Eye (tissue), 1 donor: ENCODE results near the gene NSUN2.
"Not testable (repeated sequence)": the region's sequence is repeated elsewhere in the genome, so short reads cannot be mapped to it uniquely, and the experiment has no call there.

Experiments
- DNase-seq: peaks from one replicate; pipeline ENCODE4 v3.0.0-alpha.2; 2015

NSUN2 gene

DNA sequence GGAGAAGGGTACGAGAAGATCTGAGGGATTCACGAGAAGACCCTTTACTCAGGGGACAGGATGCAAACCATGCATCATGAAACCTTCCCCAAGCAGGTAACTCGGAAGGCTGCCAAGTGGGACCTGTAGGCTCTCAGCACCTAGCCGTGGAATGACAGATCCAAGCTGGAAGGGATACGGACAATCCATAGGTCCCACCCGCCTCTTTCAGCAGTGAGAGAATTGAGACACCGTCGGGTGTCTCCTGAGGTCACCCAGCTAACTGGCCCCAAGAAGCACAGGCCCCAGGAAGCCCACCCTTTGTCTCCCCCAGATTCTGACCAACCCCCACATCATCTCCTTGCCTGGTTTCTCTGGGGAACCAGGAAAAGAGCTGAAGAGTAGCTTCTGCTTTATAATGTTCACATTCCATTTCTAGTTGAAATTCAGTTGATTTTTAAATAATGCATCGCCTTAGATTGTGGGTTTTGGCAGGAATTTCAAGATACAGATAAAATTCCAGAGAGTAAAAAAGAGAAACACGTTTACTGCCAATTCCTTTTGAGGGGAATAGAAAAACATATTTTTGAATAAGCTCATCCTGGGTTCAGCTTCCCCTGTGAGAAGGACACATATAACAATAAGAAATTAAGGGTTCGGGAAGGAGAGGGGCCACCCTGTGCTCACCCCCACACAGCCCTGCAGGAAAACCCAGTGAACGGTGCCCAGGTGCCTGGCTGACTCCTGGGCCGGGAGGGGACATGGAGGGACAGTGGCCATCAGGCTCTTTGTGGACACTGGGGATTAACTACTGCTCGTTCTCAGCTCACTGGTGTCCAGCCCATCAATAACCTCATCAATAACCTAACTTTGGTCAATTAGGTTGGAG, 51.1 kb downstream of the NSUN2 start:
- peak; percentile 26 for DNase-seq

DNA sequence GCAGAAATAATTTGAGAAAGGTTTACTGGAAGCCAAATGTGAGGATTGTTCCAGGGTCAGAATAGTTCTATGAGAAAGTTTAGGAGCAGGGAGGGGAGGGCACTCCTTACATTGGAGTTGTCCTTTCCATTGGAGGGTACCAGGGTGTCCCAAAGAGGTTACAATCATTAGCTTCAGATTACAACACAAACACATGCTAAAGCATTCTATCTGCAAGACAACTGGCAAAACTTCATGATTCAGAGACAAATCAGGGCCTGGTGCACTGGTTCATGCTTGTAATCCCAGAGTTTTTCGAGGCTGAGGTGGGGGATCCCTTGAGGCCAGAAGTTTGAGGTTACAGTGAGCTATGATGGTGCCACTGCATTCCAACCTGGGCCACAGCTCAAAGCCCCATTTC, 51.8 kb downstream of the NSUN2 start:
- DNase-seq: no peak

- no peak for DNase-seq
Observed at GRCh38 chr5:6579535-6579934, 53.3 kb downstream of the NSUN2 start.

DNA sequence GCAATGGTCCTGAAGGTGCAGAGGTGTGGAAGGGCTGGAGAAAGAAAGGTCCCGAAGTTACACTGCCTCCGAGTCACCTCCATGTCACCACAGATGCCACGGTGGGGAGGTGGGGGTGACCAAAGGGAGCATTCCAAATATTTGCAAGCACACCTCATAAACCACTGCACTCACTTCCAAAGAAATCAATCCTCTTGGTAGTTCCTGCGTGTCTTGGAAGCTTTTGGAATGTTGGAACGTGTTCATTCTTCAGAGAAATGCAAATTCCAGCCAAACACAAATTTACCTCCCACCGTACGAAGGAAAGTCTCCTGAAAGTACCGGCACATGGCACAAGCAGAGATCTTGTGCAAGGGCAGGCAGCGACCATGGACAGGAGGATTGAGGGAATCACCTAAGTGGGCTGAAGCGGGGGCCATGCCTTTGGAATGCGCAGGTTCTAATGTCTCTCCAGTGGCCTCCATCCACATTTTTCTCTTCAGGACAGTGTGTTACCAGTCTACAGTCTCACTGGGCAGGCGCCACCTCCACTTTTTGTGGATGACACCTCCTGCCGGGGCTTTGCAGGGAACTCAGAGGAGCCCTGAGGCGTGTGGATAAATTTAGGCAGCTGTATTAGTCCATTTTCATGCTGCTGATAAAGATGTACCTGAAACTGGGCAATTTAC, 54.0 kb downstream of the NSUN2 start:
- no peak for DNase-seq

GRCh38 chr5:6576861-6577501, 55.9 kb downstream of the NSUN2 start:
- DNase-seq: peak; percentile 76

DNA sequence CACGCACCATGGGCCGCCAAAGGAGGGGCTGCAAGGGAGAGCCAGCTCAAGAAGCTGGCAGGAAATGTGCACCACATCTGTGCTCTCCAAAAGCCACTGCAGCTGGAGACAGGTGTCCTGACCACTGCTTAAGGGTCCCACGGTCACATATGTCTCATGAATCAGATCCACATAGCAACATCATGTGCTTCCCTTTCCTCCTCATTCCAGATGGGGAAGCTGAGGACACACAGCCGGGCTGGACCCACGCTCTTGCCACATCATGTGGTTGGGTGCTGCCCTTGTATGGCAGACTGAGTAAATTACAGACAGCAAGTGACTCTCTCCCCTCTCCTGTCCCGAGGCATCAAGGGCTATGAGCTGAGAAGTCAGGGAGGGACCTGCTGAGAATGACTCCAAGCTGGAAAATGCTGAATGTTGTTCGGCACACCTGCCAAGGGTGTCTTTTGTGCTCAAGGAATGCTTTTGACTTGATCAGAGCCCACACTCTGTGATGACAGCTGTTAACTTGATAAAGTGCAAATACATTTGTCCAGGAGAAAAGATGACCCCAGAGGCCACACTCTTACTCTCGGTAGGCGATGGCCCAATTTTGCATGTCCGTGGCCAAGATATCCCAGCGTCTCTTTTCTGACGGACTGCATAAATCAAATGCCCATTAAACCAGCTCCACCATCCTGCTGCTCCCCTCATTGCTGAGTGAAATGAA, 58.2 kb downstream of the NSUN2 start:
- peak; percentile 21 for DNase-seq

GRCh38 chr5:6574111-6574510, 58.7 kb downstream of the NSUN2 start:
- no peak for DNase-seq

GRCh38 chr5:6573651-6574101, 59.2 kb downstream of the NSUN2 start:
- DNase-seq: no peak

DNA sequence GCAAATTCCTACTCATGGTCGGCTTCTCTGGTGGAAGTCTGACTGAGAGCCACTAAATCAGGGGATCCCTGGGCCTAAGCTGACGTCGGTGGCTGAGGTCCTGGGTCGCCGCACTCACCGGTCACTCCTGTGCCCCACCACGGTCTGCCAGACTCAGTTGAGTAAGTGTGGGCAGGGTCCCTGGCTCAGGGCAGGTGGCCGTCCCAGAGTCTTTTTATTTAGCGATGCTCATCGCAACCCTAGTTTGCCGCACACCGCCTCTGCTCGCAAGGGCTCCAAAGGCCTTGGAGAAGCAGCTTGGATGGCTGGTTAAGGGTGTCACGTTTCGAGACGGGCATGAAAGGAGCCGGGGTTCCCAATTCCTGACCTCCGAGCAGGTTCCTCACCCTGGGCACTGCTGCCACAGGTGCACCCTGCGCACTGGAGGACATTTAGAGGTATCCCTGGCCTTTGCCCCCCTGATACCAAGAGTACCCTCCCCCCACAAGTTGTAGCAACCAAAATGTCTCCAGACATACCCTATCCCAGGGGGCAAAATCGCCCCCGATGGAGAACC, 59.9 kb downstream of the NSUN2 start:
- DNase-seq: no peak

DNA sequence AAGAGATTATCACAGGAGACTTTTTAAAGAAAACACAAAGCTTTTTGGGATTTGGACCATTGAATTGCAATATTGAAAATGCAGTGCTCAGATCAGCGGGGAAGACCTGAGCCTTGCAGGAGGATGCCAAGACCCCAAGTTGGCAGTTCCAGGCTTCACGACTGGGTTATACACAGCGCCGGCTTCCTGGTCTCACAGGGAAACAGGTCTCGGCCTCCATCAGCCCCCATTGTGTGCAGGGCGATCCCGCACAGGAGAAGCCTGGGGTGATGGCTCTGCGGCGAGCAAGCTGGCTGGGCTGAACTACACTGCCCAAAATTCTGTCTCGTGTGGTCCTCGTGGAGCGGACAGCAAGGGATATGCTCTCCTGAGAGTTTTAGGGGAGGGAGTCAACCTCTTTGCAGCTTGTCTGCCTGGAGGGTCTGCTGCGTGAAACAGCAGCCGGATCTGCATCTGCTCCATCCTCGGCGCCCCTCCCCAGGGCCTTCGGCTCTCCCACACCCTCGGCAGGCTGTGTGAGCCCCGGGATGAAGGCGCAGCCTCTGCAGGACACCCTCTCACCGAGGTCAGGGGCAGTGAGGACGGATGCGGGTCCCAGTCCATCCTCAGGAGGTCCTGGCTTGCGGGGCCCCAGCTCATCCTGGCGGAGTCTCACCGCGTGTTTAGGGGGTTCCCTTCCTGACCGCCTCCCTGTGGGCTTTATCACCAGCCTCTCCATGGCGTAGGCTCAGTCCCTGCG, 60.6 kb downstream of the NSUN2 start:
- DNase-seq: no peak

DNA sequence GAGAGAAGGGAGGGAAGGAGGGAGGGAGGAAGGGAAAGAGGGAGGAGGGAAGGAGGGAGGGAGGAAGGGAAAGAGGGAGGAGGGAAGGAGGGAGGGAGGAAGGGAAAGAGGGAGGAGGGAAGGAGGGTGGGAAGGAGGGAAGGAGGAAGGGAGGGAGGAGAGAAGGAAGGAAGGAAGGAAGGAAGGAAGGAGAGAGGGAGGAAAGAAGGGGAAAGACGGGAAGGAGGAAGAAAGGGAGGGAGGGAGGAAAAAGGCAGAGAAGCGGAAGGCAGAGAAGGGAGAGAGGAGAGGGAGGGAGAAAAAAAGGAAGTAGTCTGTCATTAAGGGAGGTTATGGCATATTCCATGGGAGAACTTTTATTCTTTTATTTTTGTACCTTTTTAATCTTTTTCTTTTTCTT, 61.2 kb downstream of the NSUN2 start:
- DNase-seq: not testable (repeated sequence)

GRCh38 chr5:6570530-6570929, 62.3 kb downstream of the NSUN2 start:
- no peak for DNase-seq

DNA sequence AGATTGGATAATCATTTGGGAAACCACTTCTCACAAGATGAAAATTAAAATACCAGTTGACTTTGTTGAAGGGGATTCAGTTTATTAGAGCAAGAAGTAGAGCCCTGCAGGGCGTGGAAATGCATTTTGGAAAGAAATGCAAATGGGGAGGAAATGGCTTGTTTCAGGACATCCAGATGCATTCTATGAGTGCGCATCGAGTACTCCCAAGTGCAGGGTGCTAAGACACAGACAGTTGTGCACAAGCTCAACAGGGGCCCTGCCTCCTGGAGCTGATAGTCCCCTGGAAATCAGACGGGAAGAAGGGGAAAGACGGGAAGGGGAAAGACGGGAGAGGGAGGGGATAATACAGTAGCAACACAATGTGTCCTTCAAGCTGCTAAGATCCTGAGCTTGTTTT, 64.0 kb downstream of the NSUN2 start:
- DNase-seq: no peak

DNA sequence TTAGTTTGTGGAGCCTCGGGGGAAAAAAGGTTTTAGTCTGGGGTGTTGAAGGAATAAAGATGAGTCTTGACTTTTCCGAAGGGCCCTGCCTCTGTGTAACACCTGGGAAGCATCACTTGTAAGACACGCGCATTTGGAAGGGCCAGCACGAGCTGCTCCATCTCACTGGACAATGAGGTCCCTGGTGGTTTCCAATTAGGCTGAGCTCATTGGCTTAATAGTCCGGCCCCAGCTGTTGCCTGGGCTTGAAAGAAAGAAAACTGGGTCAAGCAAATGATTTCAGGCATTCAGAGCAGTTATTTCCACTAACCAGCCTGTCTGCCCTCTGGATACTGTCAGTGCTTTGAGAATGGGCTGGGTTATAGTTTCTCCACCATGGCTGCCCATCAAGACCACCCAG, 64.5 kb downstream of the NSUN2 start:
- DNase-seq: peak; percentile 95

DNA sequence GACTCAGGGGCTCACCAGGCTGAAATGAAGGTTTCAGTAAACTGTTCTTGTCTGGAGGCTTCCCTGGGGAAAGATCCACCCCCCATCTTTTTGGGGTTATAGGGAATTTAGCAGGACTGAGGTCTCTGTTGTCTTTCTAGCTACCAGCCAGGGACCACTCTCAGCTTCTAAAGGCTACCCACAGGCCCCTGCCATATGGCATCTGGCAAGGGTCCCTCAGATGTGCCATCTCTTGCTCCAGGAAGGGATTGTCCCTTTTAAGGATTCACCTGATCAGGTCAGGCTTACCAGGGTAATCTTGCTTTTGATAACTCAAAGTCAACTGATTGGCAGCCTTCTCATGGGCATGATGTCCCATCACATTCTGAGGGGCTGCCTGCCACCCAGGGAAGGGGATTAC, 65.0 kb downstream of the NSUN2 start:
- DNase-seq: no peak

GRCh38 chr5:6567068-6567467, 65.8 kb downstream of the NSUN2 start:
- DNase-seq: no peak

GRCh38 chr5:6565492-6565891, 67.4 kb downstream of the NSUN2 start:
- no peak for DNase-seq

GRCh38 chr5:6557807-6558575, 74.9 kb downstream of the NSUN2 start:
- DNase-seq: no peak

DNA sequence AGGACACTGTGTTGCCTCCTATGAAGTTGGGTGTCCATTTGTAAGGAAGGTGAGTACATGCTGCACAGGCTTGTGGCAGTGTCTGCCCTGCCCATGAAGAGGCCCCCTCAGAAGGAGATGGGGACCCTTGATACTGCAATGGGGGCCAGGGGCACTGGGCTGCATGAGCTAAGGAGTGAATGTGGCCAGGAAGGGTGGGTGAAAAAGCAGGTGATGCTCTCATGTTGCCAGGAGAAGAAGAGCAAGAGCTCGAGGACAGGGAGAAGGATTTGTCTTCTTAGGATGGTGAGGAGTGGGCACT, 76.1 kb downstream of the NSUN2 start:
- no peak for DNase-seq

- DNase-seq: no peak
Observed at GRCh38 chr5:6556089-6556801, 76.6 kb downstream of the NSUN2 start.

DNA sequence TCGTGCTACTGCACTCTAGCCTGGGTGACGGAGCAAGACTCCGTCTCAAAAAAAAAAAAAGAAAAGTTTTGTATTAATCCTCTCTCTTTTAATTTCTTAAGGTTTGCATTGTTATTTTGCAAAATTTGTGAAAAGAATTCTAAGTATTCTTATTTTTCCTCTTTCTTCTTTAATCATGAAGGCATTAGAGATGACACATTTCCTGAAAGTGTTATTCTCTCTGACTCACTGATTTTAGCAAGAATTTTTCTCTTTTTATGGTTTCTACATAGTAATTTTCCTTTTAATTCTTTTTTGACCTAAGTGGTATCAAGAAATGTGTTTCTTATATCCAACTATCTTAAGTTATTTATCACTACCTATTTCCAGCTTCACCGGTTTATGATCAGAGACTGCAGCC, 78.0 kb downstream of the NSUN2 start:
- DNase-seq: no peak
